K562 (cell line): ENCODE measurements around the gene HCFC1R1. TPM values are rescaled to one million over a fixed set of nuclear protein-coding genes. Genes with fewer than 3 reads are reported as not detected.

Source experiments
- CBFA2T2 ChIP-seq: fragments of 450-650 bp; conservative IDR thresholded peaks from 2 replicates; pipeline ENCODE4 v1.6.1; 2017; ENCODE audit warnings: mild to moderate bottlenecking
- ELF1 ChIP-seq: fragments of 200-800 bp; sonication (Bioruptor generic); IDR thresholded peaks from 2 replicates; pipeline ENCODE4 v1.6.1; 2016; ENCODE audit warnings: missing genetic modification characterization, missing compliant biosample characterization
- ELK1 ChIP-seq: sonication (generic); formaldehyde crosslinking; IDR thresholded peaks from 2 replicates; pipeline ENCODE4 v1.8.1; 2022; ENCODE audit warnings: missing genetic modification reagents
- ETS1 ChIP-seq: conservative IDR thresholded peaks from 2 replicates; pipeline ENCODE4 v1.6.1; 2011; ENCODE audit warnings: low read depth, mild to moderate bottlenecking, low read length; ENCODE audit not compliant: control insufficient read depth
- FOXK1 ChIP-seq: sonication (generic); formaldehyde crosslinking; IDR thresholded peaks from 2 replicates; pipeline ENCODE4 v1.8.0; 2022; ENCODE audit warnings: missing genetic modification reagents, mild to moderate bottlenecking, borderline replicate concordance
- GABPB2 ChIP-seq: fragments of 250-450 bp; sonication (Bioruptor Pico); conservative IDR thresholded peaks from 2 replicates; pipeline ENCODE4 v1.5.1; 2021; ENCODE audit warnings: mild to moderate bottlenecking
- KHSRP ChIP-seq: fragments of 450-650 bp; IDR thresholded peaks from 2 replicates; pipeline ENCODE4 v1.6.1; 2017
- RAD51 ChIP-seq: fragments of 450-650 bp; IDR thresholded peaks from 2 replicates; pipeline ENCODE4 v1.7.1; 2016; ENCODE audit warnings: low read depth, mild to moderate bottlenecking, borderline replicate concordance
- STAT6 ChIP-seq: sonication (generic); formaldehyde crosslinking; IDR thresholded peaks from 2 replicates; pipeline ENCODE4 v1.8.1; 2023; ENCODE audit warnings: mild to moderate bottlenecking, missing genetic modification reagents
- TOE1 ChIP-seq, 2 experiments: fragments of 450-650 bp in 1 of 2; sonication (generic) in 1 of 2; formaldehyde crosslinking in 1 of 2; IDR thresholded peaks; 2 replicates each; pipeline versions ENCODE4 v1.7.1 to v1.8.0; 2016 to 2022; ENCODE audit warnings: borderline replicate concordance in 2 of 2, mild to moderate bottlenecking in 2 of 2, antibody characterized with exemption in 1 of 2, inconsistent platforms in 1 of 2, low read depth in 1 of 2, missing genetic modification reagents in 1 of 2, moderate library complexity in 1 of 2
- USF1 ChIP-seq: sonication (generic); formaldehyde crosslinking; IDR thresholded peaks from 2 replicates; pipeline ENCODE4 v1.9.0; 2022; ENCODE audit warnings: mild to moderate bottlenecking, missing genetic modification reagents
- USF2 ChIP-seq: sonication (generic); formaldehyde crosslinking; IDR thresholded peaks from 2 replicates; pipeline ENCODE4 v1.5.0; 2020; ENCODE audit warnings: missing genetic modification reagents
- ZFP91 ChIP-seq: sonication (generic); formaldehyde crosslinking; IDR thresholded peaks from 2 replicates; pipeline ENCODE4 v1.8.0; 2022; ENCODE audit warnings: mild to moderate bottlenecking, missing genetic modification reagents
- ZMIZ1 ChIP-seq, 2 experiments: fragments of 150-350 bp in 1 of 2; IDR thresholded peaks; 2 replicates each; pipeline ENCODE4 v1.6.1; 2012 to 2016; ENCODE audit warnings: low read depth in 2 of 2, low read length in 2 of 2, mild to moderate bottlenecking in 1 of 2, moderate library complexity in 1 of 2
- ZNF707 ChIP-seq: fragments of 250-450 bp; sonication (Bioruptor Pico); conservative IDR thresholded peaks from 2 replicates; pipeline ENCODE4 v1.8.0; 2022; ENCODE audit warnings: inconsistent platforms, mild to moderate bottlenecking, moderate library complexity
- polyA plus RNA-seq, 8 experiments: library from polyadenylated mRNA; depleted of rRNA in 4 of 8; stranded (reverse) in 5 of 8; unstranded in 3 of 8; fragments of >200 nt; fragmentation: Nextera tagmentation in 2 of 8; fragmentation: Illumina TruSeq in 1 of 8; extraction: Ambion mirVana in 2 of 8; extraction: Trizol in 1 of 8; gene quantifications; 2 replicates each; pipeline versions ENCODE4 v1.2.1 to v1.2.3, GENCODE V29; 2011 to 2014; ENCODE audit warnings: inconsistent platforms in 1 of 8, missing spikeins in 1 of 8
- total RNA-seq, 7 experiments: library from RNA; depleted of rRNA in 6 of 7; stranded (reverse); fragments of >200 nt in 6 of 7; fragmentation: Illumina TruSeq in 2 of 7; extraction: Trizol in 2 of 7; gene quantifications; 2 replicates each; pipeline versions ENCODE4 v1.2.1 to v1.2.3, GENCODE V29; 2011 to 2021; ENCODE audit warnings: low replicate concordance in 1 of 7

The HCFC1R1 gene
- total and polyA plus RNA-seq, 9 of the 15 experiments (the other 6 are each of a cell fraction or from before 2014, with no cell fraction given) = 2.2 to 29.0 (median 11.2) TPM

- peak; percentile 93 for TF ChIP-seq TOE1 (IDR thresholded peaks at IDR 0.05; ENCODE audit: borderline replicate concordance)
- TF ChIP-seq TOE1 (CRISPR knock-in tag; IDR thresholded peaks at IDR 0.05; ENCODE audit: borderline replicate concordance, low read depth) = no peak
- no peak for TF ChIP-seq GABPB2 (CRISPR knock-in tag)
- TF ChIP-seq ZNF707 (CRISPR knock-in tag) = no peak
- TF ChIP-seq USF1 (CRISPR knock-in tag) = peak; percentile 43; the same call in 1 of the 2 replicates
- peak; percentile 93 for TF ChIP-seq RAD51
- TF ChIP-seq KHSRP = no peak
- TF ChIP-seq CBFA2T2 = peak; percentile 67
- no peak for TF ChIP-seq STAT6 (CRISPR knock-in tag)
- TF ChIP-seq ELF1 (tag) = no peak
- no peak for TF ChIP-seq ZFP91 (CRISPR knock-in tag)
- TF ChIP-seq ZMIZ1 (IDR thresholded peaks at IDR 0.05; ENCODE audit: low read depth in 2 of 2, low read length in 2 of 2) = no peak
- peak; percentile 21; the same call in 1 of the 2 replicates for TF ChIP-seq USF2
- no peak for TF ChIP-seq ELK1 (CRISPR knock-in tag)
- no peak for TF ChIP-seq FOXK1 (CRISPR knock-in tag)
- no peak for TF ChIP-seq ETS1
These were observed 38.8 kb upstream of the HCFC1R1 start (continued) for GRCh38 chr16:3062553-3062952.
